Caki2 (cell line): ENCODE data around the gene SPATA6. TPM values are rescaled to one million over a fixed set of nuclear protein-coding genes. Genes with fewer than 3 reads are reported as not detected.
"Not testable (repeated sequence)": the region's sequence is repeated elsewhere in the genome, so short reads cannot be mapped to it uniquely, and the experiment has no call there.

Source experiments
- DNase-seq: peaks from one replicate; pipeline ENCODE4 v3.0.0-alpha.2; 2015; ENCODE audit warnings: low read depth
- in situ Hi-C: cut with HindIII; loops from 2 replicates; pipeline ENCODE4 v1.10.0; 2016; ENCODE audit warnings: low sequenced_read_pairs, low pct_unique_long_range_greater_than_20kb, mixed read lengths
- total RNA-seq: library from RNA; depleted of rRNA; stranded (reverse); fragments of >200 nt; shearing (Covaris generic); gene quantifications from 2 replicates; pipeline ENCODE4 v1.2.3, GENCODE V29; 2014; ENCODE audit warnings: low replicate concordance; rRNA removed

Gene SPATA6
- 1.9 and 2.9 TPM in 2 replicates for total RNA-seq

DNA sequence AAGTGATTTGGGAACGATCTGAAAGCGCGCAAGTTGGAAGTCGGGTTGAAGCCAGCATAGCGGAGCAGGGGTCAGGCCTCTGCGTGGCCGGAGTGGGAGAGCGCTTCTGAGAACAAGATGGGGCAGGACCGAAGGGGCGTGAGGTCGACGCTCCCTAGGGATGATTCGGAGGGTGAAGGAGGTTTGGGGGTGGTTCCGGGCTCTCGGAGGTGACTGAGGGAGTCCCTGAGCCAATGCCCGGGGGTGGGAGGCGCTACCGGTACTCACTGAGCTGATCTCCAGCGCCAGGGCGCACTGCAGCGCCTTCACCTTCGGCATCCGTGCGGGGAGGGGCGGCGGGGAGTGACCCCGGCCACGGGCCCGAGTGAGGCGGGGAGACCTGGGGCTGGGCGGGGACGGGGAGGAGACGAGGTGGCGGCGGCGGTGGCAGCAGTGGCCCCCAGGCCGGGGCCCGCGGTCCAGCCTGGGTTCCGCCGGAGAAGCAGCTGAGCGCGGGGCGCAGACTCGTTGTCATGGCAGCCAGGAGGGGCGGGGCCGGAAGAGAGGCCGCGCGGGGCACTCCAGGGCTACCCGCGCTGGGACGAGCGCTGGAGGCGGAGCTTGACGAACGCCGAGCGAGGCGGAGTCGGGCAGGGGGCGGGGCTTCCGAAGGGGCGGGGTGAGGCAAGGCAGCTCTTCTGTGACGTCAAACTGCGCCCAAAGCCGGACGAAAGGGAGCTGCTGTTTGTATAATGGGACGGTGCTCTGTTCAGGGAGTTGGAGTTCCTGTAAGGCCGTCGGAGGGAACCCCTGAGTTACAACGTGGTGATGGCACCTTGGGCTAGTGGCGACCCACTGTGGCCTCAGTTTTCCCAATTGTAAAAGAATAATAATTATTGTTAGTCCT lies at the start of gene SPATA6:
SPATA6 (minus strand) TSS at position 514 of the 886 bp plus-strand sequence; CDS start at position 318, 196 bp downstream.
- in situ Hi-C loops = no loop called here
- peak; percentile 82 for DNase-seq

DNA sequence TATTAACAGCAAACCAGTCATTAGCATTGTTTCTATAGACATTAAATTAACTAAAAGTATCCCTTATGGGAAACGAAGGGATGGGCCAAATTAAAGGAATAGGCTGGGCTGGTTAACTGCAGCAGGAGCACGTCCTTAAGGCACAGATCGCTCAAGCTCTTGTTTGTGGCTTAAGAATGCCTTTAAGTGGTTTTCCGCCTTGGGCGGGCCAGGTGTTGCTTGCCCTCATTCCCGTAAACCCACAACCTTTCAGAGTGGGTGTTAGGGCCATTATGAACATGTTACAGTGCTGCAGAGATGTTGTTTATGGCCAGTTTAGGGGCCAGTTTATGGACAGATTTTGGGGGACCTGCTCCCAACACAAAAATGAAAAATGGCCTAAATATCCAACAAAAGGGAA lies 47.9 kb upstream of the SPATA6 start:
- in situ Hi-C loops, DNase-seq: not testable (repeated sequence)

DNA sequence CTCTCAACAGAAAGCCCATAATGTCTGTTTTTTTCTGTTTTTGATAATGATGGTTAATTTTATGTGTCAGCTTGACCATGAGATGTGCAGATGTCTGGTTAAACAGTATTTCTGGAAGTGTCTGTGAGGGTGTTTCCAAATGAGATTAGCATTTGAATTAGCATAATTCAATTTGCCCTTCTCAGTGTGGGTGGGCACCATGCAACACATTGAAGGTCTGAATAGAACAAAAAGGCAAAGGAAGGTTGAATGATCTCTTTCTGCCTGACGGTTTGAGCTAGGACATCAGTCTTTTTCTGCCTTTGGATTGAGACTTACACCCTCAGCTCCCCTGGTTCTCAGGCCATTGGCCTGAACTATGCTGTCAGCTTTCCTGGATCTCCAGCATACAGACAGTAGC lies 34.9 kb upstream of the SPATA6 start:
- DNase-seq = no peak
- in situ Hi-C loops = no loop called here

DNA sequence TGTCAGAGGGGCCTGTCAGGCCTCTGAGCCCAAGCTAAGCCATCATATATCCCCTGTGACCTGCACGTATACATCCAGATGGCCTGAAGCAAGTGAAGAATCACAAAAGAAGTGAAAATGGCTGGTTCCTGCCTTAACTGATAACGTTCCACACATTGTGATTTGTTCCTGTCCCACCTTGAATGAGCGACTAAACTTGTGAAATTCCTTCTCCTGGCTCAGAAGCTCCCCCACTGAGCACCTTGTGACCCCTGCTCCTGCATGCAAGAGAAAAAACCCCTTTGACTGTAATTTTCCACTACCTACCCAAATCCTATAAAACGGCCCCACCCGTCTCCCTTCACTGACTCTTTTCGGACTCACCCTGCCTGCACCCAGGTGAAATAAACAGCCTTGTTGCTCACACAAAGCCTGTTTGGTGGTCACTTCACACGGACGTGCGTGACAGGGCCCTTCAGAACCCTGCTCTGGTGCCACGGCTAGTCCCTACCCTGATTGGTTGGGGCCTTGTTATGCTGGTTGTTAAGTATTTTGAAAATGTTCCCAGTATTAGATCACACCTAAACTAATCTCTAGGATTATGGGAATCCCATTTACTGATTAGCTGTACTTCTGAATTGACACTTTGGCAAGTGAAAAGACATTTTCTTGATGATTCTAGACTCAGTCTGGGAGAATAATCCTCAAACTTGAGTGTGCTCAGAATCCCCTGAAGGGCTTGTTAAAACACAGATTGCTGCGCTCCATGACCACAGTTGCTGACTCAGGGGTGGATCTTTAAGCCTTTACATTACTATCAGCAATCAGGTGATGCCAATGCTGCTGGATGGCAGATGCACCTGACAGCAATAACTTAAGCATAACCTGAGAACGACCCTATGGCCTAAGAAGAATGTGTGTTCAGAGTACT lies 28.8 kb upstream of the SPATA6 start:
- in situ Hi-C loops = no loop called here
- DNase-seq = no peak

DNA sequence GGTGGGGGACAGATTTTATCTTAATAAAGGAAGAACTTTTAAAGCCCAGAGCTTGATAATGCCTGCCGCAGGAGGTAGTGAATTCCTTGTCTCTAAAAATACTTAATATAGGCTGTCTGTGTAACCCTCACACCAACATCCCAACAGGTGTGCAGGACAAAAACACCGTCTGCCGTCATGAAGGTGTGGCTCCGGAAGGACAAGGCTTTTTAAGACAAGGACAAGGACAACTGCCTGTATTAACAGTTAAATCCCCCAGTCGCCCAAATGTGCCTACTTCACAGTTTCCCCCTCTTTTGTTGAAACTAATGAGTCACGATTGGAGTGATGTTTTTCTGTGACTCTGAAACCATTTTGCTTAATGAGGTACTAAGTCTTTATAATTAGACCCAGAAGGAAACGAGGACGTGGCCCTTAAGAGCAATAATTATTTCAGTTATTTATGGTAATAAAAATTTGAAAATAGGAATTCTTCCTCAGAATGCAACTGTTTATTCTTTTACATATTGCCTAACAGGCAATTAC lies 27.3 kb upstream of the SPATA6 start:
- no peak for DNase-seq
- in situ Hi-C loops = no loop called here

GRCh38 chr1:48498096-48498791 lies 26.2 kb upstream of the SPATA6 start:
- in situ Hi-C loops = no loop called here
- DNase-seq = peak; percentile 48

DNA sequence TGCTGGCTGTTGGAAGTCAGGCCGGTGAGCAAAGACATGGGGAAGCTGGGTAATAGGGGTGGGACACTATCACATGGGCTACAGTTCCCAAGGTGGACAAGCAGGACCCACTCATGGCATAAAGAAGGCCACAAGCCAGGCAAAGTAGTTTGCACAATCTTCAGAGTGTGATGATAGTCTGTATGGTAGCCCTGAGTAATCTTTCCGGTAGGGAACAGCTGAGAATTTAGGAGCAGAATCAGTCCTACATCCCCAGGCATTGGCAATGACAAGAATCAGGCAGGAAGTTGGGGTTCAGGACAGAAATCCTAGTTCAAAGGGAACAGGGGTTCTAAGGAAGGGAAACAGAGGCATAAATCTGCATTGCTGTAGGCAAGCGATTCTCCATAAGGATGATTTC lies 23.9 kb upstream of the SPATA6 start:
- in situ Hi-C loops = no loop called here
- DNase-seq = no peak

DNA sequence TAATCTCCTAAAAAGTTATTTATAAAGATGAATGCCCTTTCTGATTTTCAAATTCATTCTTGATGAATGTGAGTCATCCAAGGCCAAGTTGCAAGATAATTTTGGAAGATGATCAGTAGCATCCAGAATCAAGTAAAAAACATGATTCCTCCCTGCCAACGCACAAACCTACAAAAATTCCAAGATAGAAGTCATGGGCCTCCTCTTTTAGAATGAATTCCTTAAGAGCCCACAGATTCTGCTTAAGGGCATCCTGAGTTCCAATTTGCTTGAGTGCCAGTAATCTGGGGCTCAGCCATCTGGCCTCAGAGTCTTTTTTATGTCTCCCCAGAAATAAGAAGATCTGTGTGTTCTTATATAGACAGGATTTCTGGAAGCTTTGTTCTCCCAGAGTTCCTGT lies 23.2 kb upstream of the SPATA6 start:
- in situ Hi-C loops = no loop called here
- DNase-seq = no peak

- in situ Hi-C loops = no loop called here
- peak; percentile 43 for DNase-seq
Observed at GRCh38 chr1:48493970-48494769, 22.2 kb upstream of the SPATA6 start.

DNA sequence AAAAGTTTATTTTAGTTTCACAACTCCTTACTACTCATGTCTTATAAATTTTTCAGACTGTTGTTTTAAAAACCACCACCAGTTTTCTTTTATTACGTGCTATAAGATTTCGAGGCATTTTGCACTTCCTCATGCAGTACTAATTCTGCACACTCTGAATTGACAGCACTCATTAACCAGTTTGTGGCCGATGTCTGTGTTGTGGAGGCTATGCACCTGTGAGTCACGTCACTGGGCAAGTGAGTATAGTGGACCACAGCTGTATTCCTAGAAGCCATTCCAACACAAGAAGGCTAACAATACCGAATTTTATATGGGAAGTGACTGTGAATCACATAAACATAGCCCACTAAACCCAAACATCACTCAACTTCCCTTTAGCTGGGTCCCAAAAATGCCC lies 21.0 kb upstream of the SPATA6 start:
- in situ Hi-C loops = no loop called here
- no peak for DNase-seq

GRCh38 chr1:48492392-48492791 lies 20.4 kb upstream of the SPATA6 start:
- in situ Hi-C loops = no loop called here

DNA sequence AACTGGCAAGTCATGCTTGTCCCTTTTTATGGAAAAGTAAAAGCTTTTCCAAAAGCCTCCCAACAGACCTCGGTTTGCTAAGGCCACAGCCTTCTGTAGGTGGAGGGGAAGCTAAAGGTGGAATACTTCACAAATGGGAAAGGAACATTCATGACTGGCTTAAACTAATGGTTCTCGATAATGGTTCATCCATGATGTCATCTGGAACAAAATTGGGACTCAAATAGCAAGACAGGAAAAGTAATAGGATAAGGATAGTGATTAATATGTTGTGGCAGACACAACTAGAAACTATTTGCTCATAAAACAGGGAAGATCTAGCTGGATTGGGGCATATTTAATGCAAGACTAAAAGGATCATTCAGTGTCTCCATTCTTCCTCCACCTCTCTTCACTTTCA lies 16.7 kb upstream of the SPATA6 start:
- in situ Hi-C loops = no loop called here
- no peak for DNase-seq

More at GRCh38 chr1:48492392-48492791, 20.4 kb upstream of the SPATA6 start:
- no peak for DNase-seq

- in situ Hi-C loops = no loop called here
- no peak for DNase-seq
Observed at GRCh38 chr1:48480504-48480903, 8.5 kb upstream of the SPATA6 start.

GRCh38 chr1:48480023-48480422 lies 8.0 kb upstream of the SPATA6 start:
- DNase-seq, in situ Hi-C loops: not testable (repeated sequence)

DNA sequence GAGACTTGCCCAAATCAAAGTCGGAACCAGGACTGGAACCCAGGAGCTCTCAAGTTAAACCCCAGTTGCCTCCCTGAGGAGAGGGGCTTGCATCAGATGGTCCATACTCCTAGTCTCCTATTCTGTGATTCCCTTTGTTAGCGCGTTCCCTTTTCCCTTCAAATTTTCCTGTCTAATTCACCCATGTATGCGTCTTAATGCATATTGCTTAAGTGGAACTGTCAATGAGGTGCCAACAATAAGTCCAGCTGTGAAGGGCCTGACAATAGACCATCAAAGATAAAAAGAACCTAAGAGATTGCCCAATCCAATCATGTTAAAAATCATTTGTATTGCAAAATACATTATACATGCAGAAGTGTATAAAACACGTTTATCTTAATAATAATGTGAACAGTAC lies 634 bp upstream of the SPATA6 start:
- no peak for DNase-seq
- in situ Hi-C loops = no loop called here

GRCh38 chr1:48470950-48471690 lies 884 bp downstream of the SPATA6 start:
- peak; percentile 37 for DNase-seq
- in situ Hi-C loops = no loop called here

DNA sequence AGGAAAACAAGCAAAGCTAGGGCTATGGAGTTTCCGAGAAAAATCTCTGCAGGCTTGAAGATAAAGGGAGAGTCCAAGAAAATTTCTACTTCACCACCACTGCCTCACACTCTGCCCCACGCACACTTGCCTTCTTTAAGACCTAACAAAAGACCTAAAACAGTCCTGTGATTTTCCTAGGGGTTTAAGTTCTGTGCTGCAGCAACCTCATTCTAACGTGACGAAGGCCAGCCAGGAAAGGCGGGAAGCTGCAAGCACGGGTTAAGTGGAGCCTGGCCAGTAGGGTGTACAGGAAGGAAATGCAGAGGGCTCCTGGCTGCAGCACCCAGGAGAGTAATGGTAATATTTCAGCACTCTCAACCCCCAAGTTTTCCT lies 1.5 kb downstream of the SPATA6 start:
- no peak for DNase-seq
- in situ Hi-C loops = no loop called here
